MM.1S (cell line): ENCODE measurements around the gene LYZL6.

ENCODE experiments used
- DNase-seq: peaks from one replicate; pipeline ENCODE4 v3.0.0-alpha.2; 2015
- H2AFZ ChIP-seq: fragments of 300-600 bp; sonication (generic); 2 replicates; pipeline ENCODE4 v1.6.0; 2016; ENCODE audit warnings: antibody characterized with exemption, low read length
- H3F3A ChIP-seq: fragments of 300-600 bp; sonication (generic); 2 replicates; pipeline ENCODE4 v1.6.1; 2016; ENCODE audit warnings: mild to moderate bottlenecking, antibody characterized with exemption, low read length, moderate library complexity, mixed read lengths; ENCODE audit not compliant: insufficient read depth
- H3K27ac ChIP-seq: fragments of 300-600 bp; sonication (generic); 2 replicates; pipeline ENCODE4 v1.5.1; 2016; ENCODE audit warnings: mild to moderate bottlenecking, low read length
- H3K27me3 ChIP-seq: fragments of 300-600 bp; sonication (generic); replicated peaks from 2 replicates; pipeline ENCODE4 v1.6.0; 2016; ENCODE audit warnings: low read length; ENCODE audit not compliant: insufficient read depth
- H3K36me3 ChIP-seq: fragments of 300-600 bp; sonication (generic); replicated peaks from 2 replicates; pipeline ENCODE4 v1.6.1; 2016; ENCODE audit warnings: mild to moderate bottlenecking, low read length, mixed read lengths; ENCODE audit not compliant: insufficient read depth
- H3K4me1 ChIP-seq: fragments of 300-600 bp; sonication (generic); 2 replicates; pipeline ENCODE4 v1.6.1; 2016; ENCODE audit warnings: low read length, mixed read lengths
- H3K4me2 ChIP-seq: fragments of 300-600 bp; sonication (generic); 2 replicates; pipeline ENCODE4 v1.6.0; 2016; ENCODE audit warnings: low read depth, low read length
- H3K4me3 ChIP-seq: fragments of 300-600 bp; sonication (generic); 2 replicates; pipeline ENCODE4 v1.5.1; 2016; ENCODE audit warnings: low read length, mixed read lengths
- H3K79me2 ChIP-seq: fragments of 300-600 bp; sonication (generic); 2 replicates; pipeline ENCODE4 v1.6.1; 2016; ENCODE audit warnings: mixed run types, low read length, mixed read lengths
- H3K9ac ChIP-seq: fragments of 300-600 bp; sonication (generic); 2 replicates; pipeline ENCODE4 v1.6.1; 2016; ENCODE audit warnings: low read length, mixed read lengths
- H3K9me2 ChIP-seq: fragments of 300-600 bp; sonication (generic); replicated peaks from 2 replicates; pipeline ENCODE4 v1.6.1; 2016; ENCODE audit warnings: mild to moderate bottlenecking, low read length, mixed read lengths; ENCODE audit not compliant: insufficient read depth
- H3K9me3 ChIP-seq: fragments of 300-600 bp; sonication (generic); replicated peaks from 2 replicates; pipeline ENCODE4 v1.6.1; 2016; ENCODE audit warnings: mild to moderate bottlenecking, low read length, mixed read lengths; ENCODE audit not compliant: insufficient read depth
- H4K20me1 ChIP-seq: fragments of 300-600 bp; sonication (generic); 2 replicates; pipeline ENCODE4 v1.6.1; 2016; ENCODE audit warnings: mild to moderate bottlenecking, low read length, moderate library complexity, mixed read lengths; ENCODE audit not compliant: insufficient read depth
- EZH2 ChIP-seq: fragments of 300-600 bp; sonication (generic); optimal IDR thresholded peaks from 2 replicates; pipeline ENCODE3; 2017; ENCODE audit warnings: low read depth, mild to moderate bottlenecking, antibody characterized with exemption, low read length, mixed read lengths
- EZH2phosphoT487 ChIP-seq: fragments of 300-600 bp; sonication (generic); IDR thresholded peaks from 2 replicates; pipeline ENCODE4 v1.6.1; 2018; ENCODE audit warnings: antibody characterized with exemption, low read length
- TF ChIP-seq, protein P1 (sequence below): fragments of 300-600 bp; sonication (generic); IDR thresholded peaks from 2 replicates; pipeline ENCODE4 v1.5.1; 2016; ENCODE audit warnings: antibody characterized with exemption, low read length, mixed read lengths

Gene LYZL6, protein sequence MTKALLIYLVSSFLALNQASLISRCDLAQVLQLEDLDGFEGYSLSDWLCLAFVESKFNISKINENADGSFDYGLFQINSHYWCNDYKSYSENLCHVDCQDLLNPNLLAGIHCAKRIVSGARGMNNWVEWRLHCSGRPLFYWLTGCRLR

DNA sequence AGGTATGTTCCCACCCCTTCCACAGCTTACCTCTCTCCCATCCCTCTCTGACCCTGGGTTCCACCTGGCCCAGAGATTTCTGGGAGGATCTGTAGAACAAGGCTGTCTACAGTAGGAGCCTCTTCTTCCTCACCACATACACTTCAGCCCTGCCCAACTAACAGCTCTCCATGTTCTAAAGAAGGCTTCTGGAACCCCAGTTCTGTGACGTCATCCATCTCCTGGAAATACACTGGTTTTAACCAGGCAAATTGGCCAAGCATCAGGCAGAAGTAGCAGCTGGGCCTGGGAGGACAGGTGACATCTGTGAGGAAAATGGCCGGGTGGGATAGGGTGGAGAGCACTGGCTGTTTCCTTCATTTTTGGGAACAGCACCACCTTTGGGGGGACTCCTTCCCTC is at the start of gene LYZL6:
TSS of gene LYZL6 (minus strand) at position 177 of the 400 bp plus-strand sequence. CDS start 4,357 bp downstream, outside the sequence.
- Histone ChIP-seq H3F3A (no peaks in the 10 kb centered on the region), H3K4me2 (no peak within 1 kb of the TSS), H3K4me1 (no peaks in the 10 kb centered on the region), H3K36me3 (no peaks in the 10 kb centered on the region), H2AFZ (no peak within 1 kb of the TSS), H3K9me2 (no peaks in the 10 kb centered on the region), H3K4me3 (no peak within 1 kb of the TSS), H3K27me3 (no peaks in the 10 kb centered on the region), H3K9ac (no peak within 1 kb of the TSS), H4K20me1 (no peaks in the 10 kb centered on the region), H3K27ac (no peak within 1 kb of the TSS), H3K9me3 (no peaks in the 10 kb centered on the region), H3K79me2 (no peaks in the 10 kb centered on the region)
- DNase-seq = no peak
- TF ChIP-seq, protein P1, sequence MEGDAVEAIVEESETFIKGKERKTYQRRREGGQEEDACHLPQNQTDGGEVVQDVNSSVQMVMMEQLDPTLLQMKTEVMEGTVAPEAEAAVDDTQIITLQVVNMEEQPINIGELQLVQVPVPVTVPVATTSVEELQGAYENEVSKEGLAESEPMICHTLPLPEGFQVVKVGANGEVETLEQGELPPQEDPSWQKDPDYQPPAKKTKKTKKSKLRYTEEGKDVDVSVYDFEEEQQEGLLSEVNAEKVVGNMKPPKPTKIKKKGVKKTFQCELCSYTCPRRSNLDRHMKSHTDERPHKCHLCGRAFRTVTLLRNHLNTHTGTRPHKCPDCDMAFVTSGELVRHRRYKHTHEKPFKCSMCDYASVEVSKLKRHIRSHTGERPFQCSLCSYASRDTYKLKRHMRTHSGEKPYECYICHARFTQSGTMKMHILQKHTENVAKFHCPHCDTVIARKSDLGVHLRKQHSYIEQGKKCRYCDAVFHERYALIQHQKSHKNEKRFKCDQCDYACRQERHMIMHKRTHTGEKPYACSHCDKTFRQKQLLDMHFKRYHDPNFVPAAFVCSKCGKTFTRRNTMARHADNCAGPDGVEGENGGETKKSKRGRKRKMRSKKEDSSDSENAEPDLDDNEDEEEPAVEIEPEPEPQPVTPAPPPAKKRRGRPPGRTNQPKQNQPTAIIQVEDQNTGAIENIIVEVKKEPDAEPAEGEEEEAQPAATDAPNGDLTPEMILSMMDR = no peak
- TF ChIP-seq EZH2phosphoT487 (no peak), EZH2 (no peak)

DNA sequence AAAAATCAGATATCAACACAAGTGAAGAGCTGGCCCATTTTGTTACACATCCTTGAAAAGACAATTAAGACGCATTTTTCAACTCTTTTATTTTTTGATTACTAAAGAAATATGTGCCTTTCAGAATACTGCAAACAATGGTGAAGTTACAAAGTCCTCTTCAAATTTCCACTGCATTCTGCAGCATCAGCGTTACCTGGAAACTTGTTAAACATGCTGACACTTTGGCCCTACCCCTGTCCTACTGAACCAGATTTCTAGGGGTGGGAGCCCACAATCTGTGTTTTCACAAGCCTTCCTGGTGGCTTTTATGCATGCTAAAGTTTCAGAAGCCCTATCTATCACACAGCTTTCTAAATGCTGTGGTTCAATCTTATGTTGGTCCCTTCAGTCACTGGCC is 47.6 kb upstream of the LYZL6 start:
- H3K9ac ChIP-seq = no peak overlapping the region
- no peak overlapping the region for H2AFZ ChIP-seq
- H3K4me1 ChIP-seq = peaks cover 3% of the 10 kb centered on the region
- H3K36me3 ChIP-seq = no peaks in the 10 kb centered on the region
- H3K79me2 ChIP-seq = no peaks in the 10 kb centered on the region
- no peak overlapping the region for H3K4me2 ChIP-seq
- H3K27ac ChIP-seq = no peak overlapping the region; the same call in 1 of the 2 replicates
- peak; percentile 16 for DNase-seq
- no peak for TF ChIP-seq EZH2
- no peak for TF ChIP-seq EZH2phosphoT487
- TF ChIP-seq, protein P1 = no peak
- H3F3A ChIP-seq = no peaks in the 10 kb centered on the region
- no peaks in the 10 kb centered on the region for H3K9me3 ChIP-seq
- H3K9me2 ChIP-seq = no peaks in the 10 kb centered on the region
- no peaks in the 10 kb centered on the region for H3K27me3 ChIP-seq
- H4K20me1 ChIP-seq = no peaks in the 10 kb centered on the region
- no peak overlapping the region for H3K4me3 ChIP-seq

DNA sequence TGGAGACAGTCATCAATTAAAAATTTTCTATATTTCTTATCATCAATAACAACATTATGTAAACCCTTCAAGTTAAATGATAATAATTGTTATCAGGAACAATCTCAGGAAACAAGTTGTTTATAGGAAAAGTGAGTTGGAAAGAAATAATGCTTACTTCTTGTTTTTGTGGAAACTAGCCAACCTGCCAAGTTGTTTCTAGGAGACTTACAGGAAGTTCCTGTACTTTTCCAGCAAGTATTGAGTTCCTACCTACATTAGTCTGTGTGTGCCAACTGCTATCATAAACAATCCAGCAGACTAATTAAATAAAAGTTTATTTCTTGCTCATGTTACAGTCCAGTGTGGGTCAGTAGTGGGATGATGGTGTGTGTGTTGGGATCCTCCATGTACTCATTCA is 44.7 kb upstream of the LYZL6 start:
- Histone ChIP-seq H3K9me2 (no peaks in the 10 kb centered on the region), H3K9ac (no peak overlapping the region), H3K27me3 (no peaks in the 10 kb centered on the region), H2AFZ (no peak overlapping the region), H3K36me3 (no peaks in the 10 kb centered on the region), H3K4me2 (no peak overlapping the region), H3F3A (no peaks in the 10 kb centered on the region), H3K79me2 (no peaks in the 10 kb centered on the region), H3K4me3 (no peak overlapping the region), H3K4me1 (peaks cover 3% of the 10 kb centered on the region), H3K27ac (no peak overlapping the region), H4K20me1 (no peaks in the 10 kb centered on the region), H3K9me3 (no peaks in the 10 kb centered on the region)
- DNase-seq = no peak
- no peak for TF ChIP-seq EZH2

DNA sequence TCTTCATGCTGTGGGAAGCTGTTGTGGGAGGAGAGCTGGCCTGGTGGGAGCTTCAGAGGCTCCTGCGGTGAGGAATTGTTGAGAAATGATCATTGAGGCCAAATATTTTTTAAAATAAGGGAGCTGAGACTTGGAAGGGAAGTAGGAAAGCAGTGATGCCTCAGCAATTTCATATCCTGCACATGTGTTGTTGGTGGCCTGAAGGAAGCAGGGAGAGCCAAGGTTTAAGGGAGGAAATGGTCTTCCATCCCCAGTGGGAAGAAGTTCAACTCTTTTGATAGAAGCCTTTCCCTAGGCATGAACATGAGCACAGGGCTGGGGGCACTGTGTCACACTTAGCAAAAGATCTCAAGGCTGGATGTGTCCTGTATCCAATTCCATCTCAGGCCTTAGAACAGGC is 43.1 kb upstream of the LYZL6 start, which contains the start of gene CCL14:
TSS of gene CCL14 (minus strand) at position 87 of the 400 bp plus-strand sequence. CDS start at position 7, 80 bp downstream.
- H3K79me2 ChIP-seq = no peaks in the 10 kb centered on the region
- no peak for DNase-seq
- no peaks in the 10 kb centered on the region for H3F3A ChIP-seq
- H3K4me1 ChIP-seq = peaks cover 3% of the 10 kb centered on the region
- H3K4me2 ChIP-seq = no peak within 1 kb of the TSS
- no peaks in the 10 kb centered on the region for H3K36me3 ChIP-seq
- no peaks in the 10 kb centered on the region for H3K9me2 ChIP-seq
- no peak within 1 kb of the TSS for H3K9ac ChIP-seq
- no peaks in the 10 kb centered on the region for H3K27me3 ChIP-seq
- no peaks in the 10 kb centered on the region for H4K20me1 ChIP-seq
- no peak within 1 kb of the TSS for H2AFZ ChIP-seq
- H3K9me3 ChIP-seq = no peaks in the 10 kb centered on the region
- H3K4me3 ChIP-seq = no peak within 1 kb of the TSS
- TF ChIP-seq, protein P1 = no peak
- TF ChIP-seq EZH2phosphoT487 = no peak
- TF ChIP-seq EZH2 = no peak
- H3K27ac ChIP-seq = no peak within 1 kb of the TSS
